ENCODE results near the gene MEN1.

The MEN1 gene

DNA sequence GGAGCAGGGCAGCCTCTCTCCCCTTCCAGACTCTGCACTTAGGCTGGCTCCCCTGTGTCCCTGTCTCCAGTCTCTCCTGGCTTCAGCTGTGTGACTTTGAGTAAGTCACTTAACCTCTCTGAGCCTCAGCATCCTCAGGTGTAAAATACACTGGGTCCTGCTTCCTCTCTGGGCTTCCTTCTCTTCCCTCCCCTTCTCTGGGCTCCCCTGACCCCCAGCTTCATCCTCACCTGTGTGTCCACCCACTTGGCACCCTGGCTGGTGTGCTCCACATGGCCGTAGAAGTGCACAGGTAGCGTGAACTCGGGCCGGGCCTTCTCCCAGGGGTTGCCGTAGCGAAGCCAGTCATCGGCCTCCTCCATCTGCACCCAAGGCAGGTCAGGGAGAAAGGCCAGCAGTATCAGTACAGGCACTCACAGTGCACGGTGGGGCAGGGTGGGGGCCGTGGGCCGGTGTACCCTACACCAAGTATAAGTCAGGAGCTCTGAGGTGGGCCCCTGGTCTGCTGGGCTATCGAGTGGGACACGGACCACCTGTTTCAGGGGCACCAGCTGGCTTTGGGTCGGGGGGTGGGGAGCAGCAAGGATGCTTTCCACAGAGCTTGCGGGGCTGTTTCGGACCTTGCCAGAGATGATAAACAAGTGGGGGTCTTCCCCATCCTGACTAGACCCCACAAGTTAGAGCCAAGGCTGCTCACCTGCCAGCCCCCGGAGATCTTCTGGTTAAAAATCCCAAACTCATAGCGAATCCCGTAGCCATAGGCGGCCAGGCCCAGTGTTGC is 52.6 kb downstream of the MEN1 start:
- CTCF ChIA-PET = no interaction called here
- no peak for DNase-seq (ENCODE audit: extremely low spot score)
- TF ChIP-seq LEF1 (IDR thresholded peaks at IDR 0.05; ENCODE audit: borderline replicate concordance) (no peak), L3MBTL2 (conservative IDR thresholded peaks at IDR 0.05) (no peak)
- POLR2A ChIA-PET = no interaction called here

DNA sequence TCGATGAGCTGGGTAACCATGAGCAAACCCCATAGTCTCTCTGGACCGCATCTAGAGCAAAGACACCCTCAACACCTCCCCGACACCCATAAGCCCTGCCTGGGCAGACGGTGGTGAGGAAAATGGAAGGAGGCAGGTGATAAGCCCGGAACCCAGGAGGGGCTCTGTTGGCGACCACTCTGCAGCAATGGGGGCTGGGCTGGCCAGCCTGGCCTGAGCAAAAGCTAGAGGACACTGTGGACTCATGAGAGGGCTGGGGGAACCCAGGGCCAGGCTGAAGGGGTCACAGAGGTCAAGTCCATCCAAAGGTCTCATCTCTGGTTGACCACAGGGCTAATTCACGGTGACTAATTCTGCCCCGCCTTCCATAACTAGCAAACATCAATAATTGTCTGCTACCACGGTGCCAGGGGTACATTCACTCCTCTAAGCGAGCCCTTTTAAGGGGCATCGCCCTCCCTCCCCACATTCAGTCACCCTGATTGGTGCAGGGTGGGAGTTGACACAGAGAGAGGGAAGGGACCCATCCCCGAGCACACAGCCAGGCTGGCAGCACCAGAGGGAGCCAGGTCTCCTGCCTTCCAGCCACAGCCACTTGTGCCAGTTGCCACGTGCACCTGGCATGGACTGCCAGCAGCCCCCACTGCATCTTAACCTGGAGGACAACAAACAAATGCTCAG is 54.5 kb downstream of the MEN1 start:
- DNase-seq (ENCODE audit: extremely low spot score) = no peak
- CTCF ChIA-PET = no interaction called here
- TF ChIP-seq ELF4 (IDR thresholded peaks at IDR 0.05) (no peak), FOXA1 (IDR thresholded peaks at IDR 0.05) (no peak), NFRKB (IDR thresholded peaks at IDR 0.05) (no peak), CTBP1 (IDR thresholded peaks at IDR 0.05; ENCODE audit: borderline replicate concordance) (no peak), TARDBP (IDR thresholded peaks at IDR 0.05) (no peak), PKNOX1 (IDR thresholded peaks at IDR 0.05) (no peak), ARNT (IDR thresholded peaks at IDR 0.05) (no peak), SUZ12 (IDR thresholded peaks at IDR 0.05) (no peak), ZNF384 (IDR thresholded peaks at IDR 0.05) (no peak), SP1 (IDR thresholded peaks at IDR 0.05) (no peak), HDGF (IDR thresholded peaks at IDR 0.05; ENCODE audit: borderline replicate concordance) (no peak), L3MBTL2 (conservative IDR thresholded peaks at IDR 0.05) (no peak), BHLHE40 (IDR thresholded peaks at IDR 0.05; ENCODE audit: borderline replicate concordance) (no peak), FOXK2 (IDR thresholded peaks at IDR 0.05) (no peak), LEF1 (IDR thresholded peaks at IDR 0.05; ENCODE audit: borderline replicate concordance) (no peak), FOXM1 (IDR thresholded peaks at IDR 0.05; ENCODE audit: borderline replicate concordance) (no peak)
- POLR2A ChIA-PET = interaction anchor here (0.6 to 1.4 kb wide), 2 partner anchors 8 to 23 kb away, joined by 3 to 4 read pairs; partner anchors contain the start of gene SF1

DNA sequence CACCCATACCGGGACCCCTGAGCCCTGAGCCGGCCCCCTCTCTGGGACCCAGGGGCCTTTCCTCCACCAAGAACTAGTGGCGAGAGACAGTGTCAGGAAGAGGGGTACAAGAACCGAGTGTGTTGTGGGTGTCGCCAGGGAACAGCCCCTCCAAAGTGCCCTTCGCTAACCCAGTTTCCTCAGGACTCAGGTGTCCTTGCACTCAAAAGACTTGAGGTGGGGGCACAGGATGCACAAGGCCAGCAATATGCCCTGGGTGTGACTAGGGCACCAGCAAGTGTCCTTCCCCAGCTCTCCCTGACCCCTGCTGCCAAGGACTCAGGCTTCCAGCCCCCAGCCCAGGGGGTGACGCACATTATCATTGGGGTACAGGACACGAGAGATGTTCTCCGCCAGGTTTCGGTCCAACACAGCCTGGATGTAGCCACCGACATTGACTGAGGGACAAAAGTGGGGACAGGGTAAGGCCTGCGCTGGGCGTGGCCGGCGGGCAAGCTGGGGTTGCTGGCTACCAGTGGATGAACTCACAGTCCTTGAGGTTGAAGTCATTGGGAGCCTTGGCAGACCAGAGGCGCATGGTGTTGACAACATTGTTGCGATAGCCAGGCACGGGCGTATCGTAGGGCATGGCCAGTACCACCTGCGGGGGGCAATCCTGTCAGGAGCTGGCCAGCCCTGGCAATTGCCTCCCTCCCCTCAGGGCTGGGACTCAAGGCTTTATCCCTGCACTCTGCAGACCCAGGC is 55.3 kb downstream of the MEN1 start:
- POLR2A ChIA-PET = interaction anchor here (0.6 to 1.4 kb wide), 2 partner anchors 8 to 23 kb away, joined by 3 to 4 read pairs; partner anchors contain the start of gene SF1
- CTCF ChIA-PET = no interaction called here
- TF ChIP-seq CTBP1 (IDR thresholded peaks at IDR 0.05; ENCODE audit: borderline replicate concordance) (no peak), FOXM1 (IDR thresholded peaks at IDR 0.05; ENCODE audit: borderline replicate concordance) (no peak), FOXA1 (IDR thresholded peaks at IDR 0.05) (no peak), SP1 (IDR thresholded peaks at IDR 0.05) (no peak), NFRKB (IDR thresholded peaks at IDR 0.05) (no peak), L3MBTL2 (conservative IDR thresholded peaks at IDR 0.05) (no peak), BHLHE40 (IDR thresholded peaks at IDR 0.05; ENCODE audit: borderline replicate concordance) (no peak), SUZ12 (IDR thresholded peaks at IDR 0.05) (no peak), FOXK2 (IDR thresholded peaks at IDR 0.05) (no peak)
- no peak for DNase-seq (ENCODE audit: extremely low spot score)

- TF ChIP-seq PKNOX1 (IDR thresholded peaks at IDR 0.05) (no peak), FOXA1 (IDR thresholded peaks at IDR 0.05) (no peak), FOXK2 (IDR thresholded peaks at IDR 0.05) (no peak), L3MBTL2 (conservative IDR thresholded peaks at IDR 0.05) (no peak), CTBP1 (IDR thresholded peaks at IDR 0.05; ENCODE audit: borderline replicate concordance) (no peak), ARNT (IDR thresholded peaks at IDR 0.05) (no peak), LEF1 (IDR thresholded peaks at IDR 0.05; ENCODE audit: borderline replicate concordance) (no peak), ELF4 (IDR thresholded peaks at IDR 0.05) (no peak), NFRKB (IDR thresholded peaks at IDR 0.05) (no peak), HDGF (IDR thresholded peaks at IDR 0.05; ENCODE audit: borderline replicate concordance) (no peak), ZNF384 (IDR thresholded peaks at IDR 0.05) (no peak), SP1 (IDR thresholded peaks at IDR 0.05) (no peak), SUZ12 (IDR thresholded peaks at IDR 0.05) (no peak)
- CTCF ChIA-PET = interaction anchor here (0.7 kb wide), 1 partner anchor 27 kb away, joined by 3 read pairs; no protein-coding TSS in a partner anchor
- POLR2A ChIA-PET = interaction anchor here (1.4 kb wide), 1 partner anchor 9 kb away, joined by 3 read pairs; no protein-coding TSS in a partner anchor
- DNase-seq (ENCODE audit: extremely low spot score) = no peak
Observed at GRCh38 chr11:64754124-64754918, 56.0 kb downstream of the MEN1 start.
